Cardiac fibroblast (primary cell): ENCODE data around the gene NUP98.
A peak's percentile ranks its signal among the peaks of the same experiment; 100 is the strongest.

Experiments used
- DNase-seq, 2 donors: peaks; one replicate each; pipeline versions ENCODE4 v3.0.0 to v3.0.0-alpha.2; 2010; ENCODE audit warnings: low read depth in 2 of 2
- H3K4me3 ChIP-seq, 2 donors: replicated peaks in 1 of 2; 1 replicate in 1 of 2; 2 replicates in 1 of 2; pipeline ENCODE4 v1.5.1; 2011; ENCODE audit warnings: low read depth in 2 of 2, low read length in 2 of 2, mild to moderate bottlenecking in 2 of 2, moderate library complexity in 1 of 2
- CTCF ChIP-seq: IDR thresholded peaks from one replicate; pipeline ENCODE4 v1.5.1; 2011; ENCODE audit warnings: low read depth, mild to moderate bottlenecking, low read length, inconsistent platforms

The NUP98 gene

GRCh38 chr11:3827434-3828186, 30.3 kb upstream of the NUP98 start:
- H3K4me3 ChIP-seq: no peak overlapping the region
- no peak for DNase-seq
- no peak for TF ChIP-seq CTCF

GRCh38 chr11:3826721-3827120, 29.4 kb upstream of the NUP98 start:
- H3K4me3 ChIP-seq: no peak overlapping the region
- no peak for DNase-seq
- TF ChIP-seq CTCF: no peak

- no peak for TF ChIP-seq CTCF
- H3K4me3 ChIP-seq: no peak overlapping the region
- no peak for DNase-seq
Observed at GRCh38 chr11:3825473-3826154, 28.3 kb upstream of the NUP98 start.

GRCh38 chr11:3824714-3825472, 27.5 kb upstream of the NUP98 start:
- TF ChIP-seq CTCF: peak; percentile 83
- DNase-seq: peak; percentile 45 to 56
- H3K4me3 ChIP-seq: no peak overlapping the region

- no peak for DNase-seq
- no peak for TF ChIP-seq CTCF
- H3K4me3 ChIP-seq: no peak overlapping the region
Observed at GRCh38 chr11:3823762-3824506, 26.6 kb upstream of the NUP98 start.

- TF ChIP-seq CTCF: no peak
- no peak overlapping the region for H3K4me3 ChIP-seq
Observed at GRCh38 chr11:3823303-3823702, 25.9 kb upstream of the NUP98 start.

More at GRCh38 chr11:3823303-3823702, 25.9 kb upstream of the NUP98 start:
- DNase-seq: peak; percentile 73 to 82
